K562 (cell line): ENCODE measurements around the gene LDLR. TPM values are rescaled to one million over a fixed set of nuclear protein-coding genes. Genes with fewer than 3 reads are reported as not detected.

Source experiments
- ARID3B ChIP-seq: fragments of 250-450 bp; sonication (Bioruptor Pico); IDR thresholded peaks from 2 replicates; pipeline ENCODE4 v1.4.0; 2020; ENCODE audit warnings: borderline replicate concordance
- FOXM1 ChIP-seq, 2 experiments: fragments of 450-650 bp in 1 of 2; sonication (generic) in 1 of 2; formaldehyde crosslinking in 1 of 2; IDR thresholded peaks; 2 replicates each; pipeline versions ENCODE4 v1.6.1 to v1.9.0; 2017 to 2022; ENCODE audit warnings: low read depth in 2 of 2, mild to moderate bottlenecking in 2 of 2, missing genetic modification reagents in 1 of 2, moderate library complexity in 1 of 2
- FOXP1 ChIP-seq: sonication (generic); formaldehyde crosslinking; IDR thresholded peaks from 2 replicates; pipeline ENCODE4 v1.8.0; 2022; ENCODE audit warnings: mild to moderate bottlenecking, missing genetic modification reagents
- IRF1 ChIP-seq: sonication (generic); formaldehyde crosslinking; IDR thresholded peaks from 2 replicates; pipeline ENCODE4 v1.8.0; 2022; ENCODE audit warnings: missing genetic modification reagents, mild to moderate bottlenecking, borderline replicate concordance
- KDM2B ChIP-seq: fragments of 250-450 bp; sonication (Bioruptor Pico); IDR thresholded peaks from 2 replicates; pipeline ENCODE4 v1.8.0; 2021; ENCODE audit warnings: mild to moderate bottlenecking, moderate library complexity
- KDM4B ChIP-seq, 2 experiments: fragments of 450-650 bp in 1 of 2; sonication (generic) in 1 of 2; IDR thresholded peaks; 2 replicates each; pipeline ENCODE4 v1.6.1; 2016 to 2017; ENCODE audit warnings: borderline replicate concordance in 2 of 2, antibody characterized with exemption in 1 of 2, low read depth in 1 of 2, mild to moderate bottlenecking in 1 of 2
- LEF1 ChIP-seq: fragments of 450-650 bp; IDR thresholded peaks from 2 replicates; pipeline ENCODE4 v1.6.1; 2016; ENCODE audit warnings: mild to moderate bottlenecking
- MTA3 ChIP-seq: fragments of 450-650 bp; formaldehyde crosslinking; IDR thresholded peaks from 2 replicates; pipeline ENCODE4 v1.6.1; 2017; ENCODE audit warnings: mild to moderate bottlenecking, borderline replicate concordance
- NEUROD1 ChIP-seq: fragments of 150-350 bp; IDR thresholded peaks from 2 replicates; pipeline ENCODE4 v1.6.1; 2014; ENCODE audit warnings: borderline replicate concordance, low read length, low read depth; ENCODE audit not compliant: partially characterized antibody
- PRPF4 ChIP-seq: fragments of 200-400 bp; formaldehyde crosslinking; IDR thresholded peaks from one replicate; pipeline ENCODE4 v1.6.1; 2017; ENCODE audit warnings: low read length, low read depth, mild to moderate bottlenecking; ENCODE audit not compliant: insufficient read depth, poor library complexity, severe bottlenecking
- SMAD1 ChIP-seq: fragments of 150-350 bp; IDR thresholded peaks from 2 replicates; pipeline ENCODE4 v1.6.1; 2014; ENCODE audit warnings: low read length, low read depth; ENCODE audit not compliant: partially characterized antibody
- SREBF1 ChIP-seq: fragments of 150-350 bp; IDR thresholded peaks from 2 replicates; pipeline ENCODE4 v1.6.1; 2014; ENCODE audit warnings: antibody characterized with exemption, low read depth, low read length, borderline replicate concordance
- TAF9B ChIP-seq: fragments of 450-650 bp; IDR thresholded peaks from 2 replicates; pipeline ENCODE4 v1.6.1; 2018; ENCODE audit warnings: mild to moderate bottlenecking; ENCODE audit not compliant: partially characterized antibody
- TOE1 ChIP-seq, 2 experiments: fragments of 450-650 bp in 1 of 2; sonication (generic) in 1 of 2; formaldehyde crosslinking in 1 of 2; IDR thresholded peaks; 2 replicates each; pipeline versions ENCODE4 v1.7.1 to v1.8.0; 2016 to 2022; ENCODE audit warnings: borderline replicate concordance in 2 of 2, mild to moderate bottlenecking in 2 of 2, antibody characterized with exemption in 1 of 2, inconsistent platforms in 1 of 2, low read depth in 1 of 2, missing genetic modification reagents in 1 of 2, moderate library complexity in 1 of 2
- ZMIZ1 ChIP-seq, 2 experiments: fragments of 150-350 bp in 1 of 2; IDR thresholded peaks; 2 replicates each; pipeline ENCODE4 v1.6.1; 2012 to 2016; ENCODE audit warnings: low read depth in 2 of 2, low read length in 2 of 2, mild to moderate bottlenecking in 1 of 2, moderate library complexity in 1 of 2
- ZNF589 ChIP-seq: fragments of 200-800 bp; sonication (Bioruptor generic); IDR thresholded peaks from 2 replicates; pipeline ENCODE4 v1.6.1; 2016; ENCODE audit warnings: low read depth, missing genetic modification characterization, missing compliant biosample characterization
- polyA plus RNA-seq, 8 experiments: library from polyadenylated mRNA; depleted of rRNA in 4 of 8; stranded (reverse) in 5 of 8; unstranded in 3 of 8; fragments of >200 nt; fragmentation: Nextera tagmentation in 2 of 8; fragmentation: Illumina TruSeq in 1 of 8; extraction: Ambion mirVana in 2 of 8; extraction: Trizol in 1 of 8; gene quantifications; 2 replicates each; pipeline versions ENCODE4 v1.2.1 to v1.2.3, GENCODE V29; 2011 to 2014; ENCODE audit warnings: inconsistent platforms in 1 of 8, missing spikeins in 1 of 8
- total RNA-seq, 7 experiments: library from RNA; depleted of rRNA in 6 of 7; stranded (reverse); fragments of >200 nt in 6 of 7; fragmentation: Illumina TruSeq in 2 of 7; extraction: Trizol in 2 of 7; gene quantifications; 2 replicates each; pipeline versions ENCODE4 v1.2.1 to v1.2.3, GENCODE V29; 2011 to 2021; ENCODE audit warnings: low replicate concordance in 1 of 7
- TF ChIP-seq, protein P1 (sequence below): fragments of 450-650 bp; IDR thresholded peaks from 2 replicates; pipeline ENCODE4 v1.6.1; 2014; ENCODE audit warnings: low read depth, mild to moderate bottlenecking, moderate library complexity, borderline replicate concordance

The LDLR gene
- total and polyA plus RNA-seq, 9 of the 15 experiments (the other 6 are each of a cell fraction or from before 2014, with no cell fraction given): 19.9 to 114 (median 56.3) TPM

GRCh38 chr19:11089254-11090013 is at the start of gene LDLR (continued):
- TF ChIP-seq, protein P1, sequence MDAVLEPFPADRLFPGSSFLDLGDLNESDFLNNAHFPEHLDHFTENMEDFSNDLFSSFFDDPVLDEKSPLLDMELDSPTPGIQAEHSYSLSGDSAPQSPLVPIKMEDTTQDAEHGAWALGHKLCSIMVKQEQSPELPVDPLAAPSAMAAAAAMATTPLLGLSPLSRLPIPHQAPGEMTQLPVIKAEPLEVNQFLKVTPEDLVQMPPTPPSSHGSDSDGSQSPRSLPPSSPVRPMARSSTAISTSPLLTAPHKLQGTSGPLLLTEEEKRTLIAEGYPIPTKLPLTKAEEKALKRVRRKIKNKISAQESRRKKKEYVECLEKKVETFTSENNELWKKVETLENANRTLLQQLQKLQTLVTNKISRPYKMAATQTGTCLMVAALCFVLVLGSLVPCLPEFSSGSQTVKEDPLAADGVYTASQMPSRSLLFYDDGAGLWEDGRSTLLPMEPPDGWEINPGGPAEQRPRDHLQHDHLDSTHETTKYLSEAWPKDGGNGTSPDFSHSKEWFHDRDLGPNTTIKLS: peak; percentile 75
- TF ChIP-seq NEUROD1 (peak; percentile 70), KDM2B (CRISPR knock-in tag) (no peak), TAF9B (peak; percentile 89), FOXP1 (CRISPR knock-in tag) (0 out of 2 replicates have a peak, but pooled peaks have one; percentile 24), FOXM1 (IDR thresholded peaks at IDR 0.05; ENCODE audit: low read depth) (peak; percentile 92), FOXM1 (CRISPR knock-in tag; IDR thresholded peaks at IDR 0.05; ENCODE audit: low read depth) (no peak), ARID3B (CRISPR knock-in tag) (no peak), SMAD1 (peak; percentile 88), KDM4B (IDR thresholded peaks at IDR 0.05; ENCODE audit: borderline replicate concordance in 2 of 2, low read depth in 1 of 2) (0 out of 4 replicates have a peak, but pooled peaks of 1 of the 2 experiments have one; percentile 45), SREBF1 (peak; percentile 100), TOE1 (IDR thresholded peaks at IDR 0.05; ENCODE audit: borderline replicate concordance) (no peak), TOE1 (CRISPR knock-in tag; IDR thresholded peaks at IDR 0.05; ENCODE audit: borderline replicate concordance, low read depth) (0 out of 2 replicates have a peak, but pooled peaks have one; percentile 61), IRF1 (CRISPR knock-in tag) (no peak), MTA3 (peak; percentile 92), LEF1 (no peak), ZMIZ1 (IDR thresholded peaks at IDR 0.05; ENCODE audit: low read depth in 2 of 2, low read length in 2 of 2) (peak in 1 of 2 experiments; percentile 11; a peak in 1 of 4 replicates), PRPF4 (peak; percentile 85), ZNF589 (CRISPR knock-in tag) (peak; percentile 77)
